ENCODE measurements around the gene NDST3. TPM values are rescaled to one million over a fixed set of nuclear protein-coding genes. Genes with fewer than 3 reads are reported as not detected.

The NDST3 gene
- polyA plus RNA-seq (2013, experiment 1 of 2) = 0.35 TPM
- 0.48 TPM for polyA plus RNA-seq (2013, experiment 2 of 2)

DNA sequence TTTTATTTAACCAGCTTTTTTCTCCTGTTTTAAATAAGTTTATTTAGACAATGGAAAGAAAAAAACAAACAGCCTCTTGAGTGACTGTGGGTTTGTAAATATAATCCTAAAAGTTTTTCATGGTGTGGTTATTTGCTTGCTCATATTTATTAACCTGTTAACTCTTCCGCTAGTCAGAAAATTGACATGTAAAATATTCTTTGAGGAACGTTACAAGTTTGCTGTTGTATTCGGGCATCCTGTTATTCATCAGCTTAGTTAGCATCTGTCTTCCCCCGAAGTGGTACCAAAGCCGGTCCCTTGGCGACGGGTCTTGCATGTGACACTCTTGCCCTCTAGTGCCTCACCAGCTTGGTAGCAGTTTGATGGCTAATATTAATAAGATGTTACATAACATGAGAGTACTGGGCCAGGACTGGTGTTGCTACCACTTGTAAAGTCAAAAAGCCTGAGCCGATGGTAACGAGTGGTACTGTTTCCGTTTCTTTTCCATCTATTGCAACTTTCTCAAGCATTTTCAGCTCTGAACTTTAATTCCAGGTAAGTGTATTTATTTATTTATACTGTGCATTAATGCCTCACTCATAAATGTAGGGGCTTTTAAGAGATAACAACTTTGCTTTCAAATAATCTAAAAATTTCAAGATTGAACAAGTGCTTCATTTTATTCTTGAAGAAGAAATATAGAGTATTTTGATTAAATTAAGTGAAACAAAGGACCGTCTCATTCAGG lies at the start of gene NDST3:
NDST3 (plus strand) TSS at position 434 of the 733 bp plus-strand sequence. CDS start 19,425 bp downstream, outside the sequence.
- Histone ChIP-seq H2BK15ac (ENCODE audit: low read length) (peak within 1 kb of the TSS; percentile 89), H3K79me1 (ENCODE audit: low read depth, low read length) (no peaks in the 10 kb centered on the region), H2AFZ (ENCODE audit: low read length) (peak within 1 kb of the TSS; percentile 99), H2BK5ac (ENCODE audit: low read length) (no peak within 1 kb of the TSS), H3K18ac (ENCODE audit: low read length) (peak within 1 kb of the TSS; percentile 97), H3K23ac (ENCODE audit: low read depth, low read length, poor library complexity) (no peak within 1 kb of the TSS), H3K9ac (ENCODE audit: low read depth, low read length, poor library complexity) (peak within 1 kb of the TSS; percentile 81), H3K4me3 (ENCODE audit: low read length in 2 of 2) (peak within 1 kb of the TSS; percentile 49 to 96), H2BK120ac (ENCODE audit: low read depth, low read length) (no peak within 1 kb of the TSS), H3K27ac (replicated peaks; ENCODE audit: low read length) (no peak within 1 kb of the TSS), H3K27me3 (ENCODE audit: control insufficient read depth in 3 of 3, insufficient read depth in 3 of 3, low read depth in 1 of 3, low read length in 3 of 3) (peaks cover 0 to 15% (median 0%) of the 10 kb centered on the region in 3 experiments), H4K8ac (ENCODE audit: low read depth, low read length) (no peak within 1 kb of the TSS), H3K14ac (ENCODE audit: low read length) (no peak within 1 kb of the TSS), H3K9me3 (replicated peaks in 1 of 2; ENCODE audit: control insufficient read depth in 2 of 2, insufficient read depth in 1 of 2, low read depth in 1 of 2, low read length in 2 of 2) (no peaks in the 10 kb centered on the region), H2BK12ac (ENCODE audit: low read length) (no peak within 1 kb of the TSS), H3K4me1 (ENCODE audit: control insufficient read depth in 2 of 2, insufficient read depth in 1 of 2, low read depth in 1 of 2, low read length in 2 of 2) (no peaks in the 10 kb centered on the region), H3K4me2 (ENCODE audit: insufficient read depth, low read length, poor library complexity, severe bottlenecking) (peak within 1 kb of the TSS; percentile 66), H3K4ac (ENCODE audit: low read length) (no peak within 1 kb of the TSS), H3K36me3 (replicated peaks in 1 of 2; ENCODE audit: control insufficient read depth in 2 of 2, insufficient read depth in 2 of 2, low read length in 2 of 2) (no peaks in the 10 kb centered on the region), H2AK5ac (ENCODE audit: low read depth, low read length) (no peak within 1 kb of the TSS), H4K91ac (ENCODE audit: low read depth, low read length, poor library complexity) (no peak within 1 kb of the TSS)
- no CpG with 5 or more reads among the region's 11 CpGs for WGBS, 2 donors (ENCODE audit: extremely low coverage in 2 of 2, insufficient read length in 2 of 2, insufficient replicate concordance in 1 of 2)
- peak; percentile 62 for DNase-seq (ENCODE audit: low spot score)

DNA sequence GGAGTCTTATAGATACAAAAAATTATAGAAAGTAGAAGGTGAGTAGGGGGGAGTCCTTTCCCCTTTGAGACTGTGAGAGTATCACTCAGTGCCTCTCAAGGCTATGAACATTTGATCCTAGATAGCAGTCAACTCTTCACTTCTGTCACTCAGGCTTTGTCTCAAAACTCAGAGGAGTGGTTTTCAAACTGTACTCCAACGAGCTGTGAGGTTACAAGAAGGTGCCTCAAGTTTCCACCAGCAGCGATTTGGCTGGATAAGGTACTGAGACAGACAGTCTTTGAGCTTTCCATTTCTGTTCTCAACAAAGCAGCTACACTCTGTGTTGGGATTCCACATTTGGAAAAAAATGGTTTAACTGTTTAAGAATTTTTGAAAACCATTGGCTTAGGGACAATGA lies 48.0 kb upstream of the NDST3 start:
- Histone ChIP-seq H2BK120ac (ENCODE audit: low read depth, low read length) (no peak overlapping the region), H3K36me3 (replicated peaks in 1 of 2; ENCODE audit: control insufficient read depth in 2 of 2, insufficient read depth in 2 of 2, low read length in 2 of 2) (no peaks in the 10 kb centered on the region), H3K4me2 (ENCODE audit: insufficient read depth, low read length, poor library complexity, severe bottlenecking) (no peak overlapping the region), H4K91ac (ENCODE audit: low read depth, low read length, poor library complexity) (no peak overlapping the region), H2BK5ac (ENCODE audit: low read length) (no peak overlapping the region), H3K18ac (ENCODE audit: low read length) (no peak overlapping the region), H3K27ac (replicated peaks; ENCODE audit: low read length) (no peak overlapping the region), H2AFZ (ENCODE audit: low read length) (no peak overlapping the region), H3K23ac (ENCODE audit: low read depth, low read length, poor library complexity) (no peak overlapping the region), H3K9me3 (replicated peaks in 1 of 2; ENCODE audit: control insufficient read depth in 2 of 2, insufficient read depth in 1 of 2, low read depth in 1 of 2, low read length in 2 of 2) (no peaks in the 10 kb centered on the region), H3K79me1 (ENCODE audit: low read depth, low read length) (no peaks in the 10 kb centered on the region), H2BK15ac (ENCODE audit: low read length) (no peak overlapping the region), H3K4ac (ENCODE audit: low read length) (no peak overlapping the region), H3K14ac (ENCODE audit: low read length) (no peak overlapping the region), H4K8ac (ENCODE audit: low read depth, low read length) (no peak overlapping the region), H3K4me1 (ENCODE audit: control insufficient read depth in 2 of 2, insufficient read depth in 1 of 2, low read depth in 1 of 2, low read length in 2 of 2) (no peaks in the 10 kb centered on the region), H3K4me3 (ENCODE audit: low read length in 2 of 2) (no peak overlapping the region), H2BK12ac (ENCODE audit: low read length) (no peak overlapping the region), H3K9ac (ENCODE audit: low read depth, low read length, poor library complexity) (no peak overlapping the region), H2AK5ac (ENCODE audit: low read depth, low read length) (no peak overlapping the region), H3K27me3 (ENCODE audit: control insufficient read depth in 3 of 3, insufficient read depth in 3 of 3, low read depth in 1 of 3, low read length in 3 of 3) (no peaks in the 10 kb centered on the region)
- WGBS, 2 donors (ENCODE audit: extremely low coverage in 2 of 2, insufficient read length in 2 of 2, insufficient replicate concordance in 1 of 2) = no CpG with 5 or more reads among the region's 2 CpGs
- DNase-seq (ENCODE audit: low spot score) = no peak

DNA sequence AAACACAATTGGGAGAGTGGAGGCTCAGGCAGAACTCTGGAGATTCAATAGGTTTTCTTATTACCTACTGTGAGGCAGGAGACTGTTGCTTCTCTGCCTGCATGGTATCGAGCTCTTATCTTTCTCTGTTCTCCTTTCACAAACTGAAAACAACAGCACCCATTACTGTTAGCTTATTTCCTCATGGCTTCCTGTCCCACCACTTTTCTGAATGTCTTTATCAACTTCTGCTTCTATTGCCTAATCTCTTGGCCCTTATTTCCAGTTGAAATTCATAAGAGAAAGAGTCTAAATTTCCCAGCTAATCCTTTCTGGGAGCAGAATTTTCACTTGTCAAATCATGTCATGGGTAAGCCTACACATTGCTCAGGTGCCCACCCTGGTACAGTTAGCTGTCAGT lies 46.8 kb upstream of the NDST3 start:
- H3K4me1 ChIP-seq (ENCODE audit: control insufficient read depth in 2 of 2, insufficient read depth in 1 of 2, low read depth in 1 of 2, low read length in 2 of 2) = no peaks in the 10 kb centered on the region

DNA sequence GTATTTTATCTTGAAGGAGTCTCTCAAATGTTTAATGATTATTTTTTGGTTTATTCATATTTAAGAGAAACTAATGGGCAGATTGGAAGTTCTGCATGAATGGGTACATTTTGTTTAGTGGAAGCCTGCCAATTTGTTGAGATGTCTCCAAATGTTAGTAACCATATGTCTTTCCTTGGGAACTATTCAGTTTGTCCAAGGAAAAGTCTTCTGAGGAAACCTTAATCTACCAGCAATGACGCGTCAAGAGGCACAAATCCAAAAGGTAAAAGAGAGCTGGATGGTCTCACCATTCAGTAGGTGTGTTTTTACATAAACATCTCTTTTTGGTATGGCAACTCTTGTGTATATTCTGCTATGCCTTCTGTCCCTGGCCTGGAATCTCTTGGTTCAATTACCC lies 37.4 kb upstream of the NDST3 start:
- WGBS, 2 donors (ENCODE audit: extremely low coverage in 2 of 2, insufficient read length in 2 of 2, insufficient replicate concordance in 1 of 2) = no CpG with 5 or more reads among the region's 2 CpGs
- H2BK120ac ChIP-seq (ENCODE audit: low read depth, low read length) = no peak overlapping the region
- no peak overlapping the region for H2BK15ac ChIP-seq (ENCODE audit: low read length)
- H4K8ac ChIP-seq (ENCODE audit: low read depth, low read length) = no peak overlapping the region
- DNase-seq (ENCODE audit: low spot score) = no peak
- no peak overlapping the region for H3K18ac ChIP-seq (ENCODE audit: low read length)
- no peak overlapping the region for H3K4me2 ChIP-seq (ENCODE audit: insufficient read depth, low read length, poor library complexity, severe bottlenecking)
- H2AFZ ChIP-seq (ENCODE audit: low read length) = no peak overlapping the region
- no peaks in the 10 kb centered on the region for H3K27me3 ChIP-seq (ENCODE audit: control insufficient read depth in 3 of 3, insufficient read depth in 3 of 3, low read depth in 1 of 3, low read length in 3 of 3)
- no peak overlapping the region for H3K4ac ChIP-seq (ENCODE audit: low read length)
- H3K14ac ChIP-seq (ENCODE audit: low read length) = no peak overlapping the region
- H3K4me3 ChIP-seq (ENCODE audit: low read length in 2 of 2) = no peak overlapping the region
- no peak overlapping the region for H2BK12ac ChIP-seq (ENCODE audit: low read length)
- no peak overlapping the region for H3K23ac ChIP-seq (ENCODE audit: low read depth, low read length, poor library complexity)
- no peak overlapping the region for H3K9ac ChIP-seq (ENCODE audit: low read depth, low read length, poor library complexity)
- peaks cover 0 to 2% of the 10 kb centered on the region in 2 donors for H3K9me3 ChIP-seq (replicated peaks in 1 of 2; ENCODE audit: control insufficient read depth in 2 of 2, insufficient read depth in 1 of 2, low read depth in 1 of 2, low read length in 2 of 2)
- no peaks in the 10 kb centered on the region for H3K79me1 ChIP-seq (ENCODE audit: low read depth, low read length)
- no peaks in the 10 kb centered on the region for H3K36me3 ChIP-seq (replicated peaks in 1 of 2; ENCODE audit: control insufficient read depth in 2 of 2, insufficient read depth in 2 of 2, low read length in 2 of 2)
- no peaks in the 10 kb centered on the region for H3K4me1 ChIP-seq (ENCODE audit: control insufficient read depth in 2 of 2, insufficient read depth in 1 of 2, low read depth in 1 of 2, low read length in 2 of 2)
- no peak overlapping the region for H2BK5ac ChIP-seq (ENCODE audit: low read length)
- no peak overlapping the region for H2AK5ac ChIP-seq (ENCODE audit: low read depth, low read length)
- H3K27ac ChIP-seq (replicated peaks; ENCODE audit: low read length) = no peak overlapping the region
- no peak overlapping the region for H4K91ac ChIP-seq (ENCODE audit: low read depth, low read length, poor library complexity)

More for the DNA sequence above, 46.8 kb upstream of the NDST3 start:
- DNase-seq (ENCODE audit: low spot score) = no peak
- Histone ChIP-seq H2AFZ (ENCODE audit: low read length) (no peak overlapping the region), H3K14ac (ENCODE audit: low read length) (no peak overlapping the region), H3K36me3 (replicated peaks in 1 of 2; ENCODE audit: control insufficient read depth in 2 of 2, insufficient read depth in 2 of 2, low read length in 2 of 2) (no peaks in the 10 kb centered on the region), H2BK12ac (ENCODE audit: low read length) (no peak overlapping the region), H2AK5ac (ENCODE audit: low read depth, low read length) (no peak overlapping the region), H2BK120ac (ENCODE audit: low read depth, low read length) (no peak overlapping the region), H3K9ac (ENCODE audit: low read depth, low read length, poor library complexity) (no peak overlapping the region), H2BK15ac (ENCODE audit: low read length) (no peak overlapping the region), H3K4ac (ENCODE audit: low read length) (no peak overlapping the region), H3K4me3 (ENCODE audit: low read length in 2 of 2) (no peak overlapping the region), H3K27me3 (ENCODE audit: control insufficient read depth in 3 of 3, insufficient read depth in 3 of 3, low read depth in 1 of 3, low read length in 3 of 3) (no peaks in the 10 kb centered on the region), H4K8ac (ENCODE audit: low read depth, low read length) (no peak overlapping the region), H3K23ac (ENCODE audit: low read depth, low read length, poor library complexity) (no peak overlapping the region), H4K91ac (ENCODE audit: low read depth, low read length, poor library complexity) (no peak overlapping the region), H3K79me1 (ENCODE audit: low read depth, low read length) (no peaks in the 10 kb centered on the region), H2BK5ac (ENCODE audit: low read length) (no peak overlapping the region), H3K9me3 (replicated peaks in 1 of 2; ENCODE audit: control insufficient read depth in 2 of 2, insufficient read depth in 1 of 2, low read depth in 1 of 2, low read length in 2 of 2) (no peaks in the 10 kb centered on the region), H3K27ac (replicated peaks; ENCODE audit: low read length) (no peak overlapping the region), H3K4me2 (ENCODE audit: insufficient read depth, low read length, poor library complexity, severe bottlenecking) (no peak overlapping the region), H3K18ac (ENCODE audit: low read length) (no peak overlapping the region)
- WGBS, 2 donors (ENCODE audit: extremely low coverage in 2 of 2, insufficient read length in 2 of 2, insufficient replicate concordance in 1 of 2) = no CpG with 5 or more reads among the region's 1 CpG
